PFSK-1 (cell line): ENCODE measurements around the gene ISL2.

Experiments used
- REST ChIP-seq, 2 experiments: IDR thresholded peaks; 2 replicates each; pipeline versions ENCODE4 v1.6.1 to v1.8.0; 2011 to 2012; ENCODE audit warnings: low read depth in 2 of 2, low read length in 2 of 2, control low read depth in 1 of 2, inconsistent platforms in 1 of 2, mild to moderate bottlenecking in 1 of 2, moderate library complexity in 1 of 2; ENCODE audit not compliant: insufficient read depth in 1 of 2
- SIN3A ChIP-seq: IDR thresholded peaks from 2 replicates; pipeline ENCODE4 v1.6.1; 2012; ENCODE audit warnings: mild to moderate bottlenecking, low read length, moderate library complexity, borderline replicate concordance; ENCODE audit not compliant: insufficient read depth
- TAF1 ChIP-seq: IDR thresholded peaks from 2 replicates; pipeline ENCODE4 v1.6.1; 2012; ENCODE audit warnings: low read length, control low read depth, borderline replicate concordance; ENCODE audit not compliant: insufficient read depth

GRCh38 chr15:76293361-76293760 is 43.2 kb upstream of the ISL2 start:
- TF ChIP-seq REST (IDR thresholded peaks at IDR 0.05; ENCODE audit: insufficient read depth in 1 of 2, low read depth in 2 of 2, low read length in 2 of 2) = no peak
- TF ChIP-seq SIN3A = no peak
- no peak for TF ChIP-seq TAF1
